ENCODE results near the gene HDGFL3.
"Not testable (repeated sequence)": the region's sequence is repeated elsewhere in the genome, so short reads cannot be mapped to it uniquely, and the experiment has no call there.

The HDGFL3 gene

GRCh38 chr15:83094583-83094982, 113.0 kb downstream of the HDGFL3 start:
- DNase-seq, result no peak

GRCh38 chr15:83092309-83092976, 115.2 kb downstream of the HDGFL3 start:
- no peak for DNase-seq

- DNase-seq, result not testable (repeated sequence)
Observed at GRCh38 chr15:83091965-83092308, 115.7 kb downstream of the HDGFL3 start.

GRCh38 chr15:83090465-83090864, 117.2 kb downstream of the HDGFL3 start:
- DNase-seq, result no peak

- no peak for DNase-seq
Observed at GRCh38 chr15:83088876-83089275, 118.7 kb downstream of the HDGFL3 start.

GRCh38 chr15:83087576-83087975, 120.0 kb downstream of the HDGFL3 start:
- no peak for DNase-seq

- not testable (repeated sequence) for DNase-seq
Observed at GRCh38 chr15:83085864-83086552, 121.6 kb downstream of the HDGFL3 start.

- not testable (repeated sequence) for DNase-seq
Observed at GRCh38 chr15:83085461-83085860, 122.2 kb downstream of the HDGFL3 start.

- DNase-seq, result no peak
Observed at GRCh38 chr15:83082730-83083386, 124.8 kb downstream of the HDGFL3 start.

GRCh38 chr15:83081256-83082014, 126.2 kb downstream of the HDGFL3 start:
- no peak for DNase-seq

GRCh38 chr15:83078712-83079111, 128.9 kb downstream of the HDGFL3 start:
- no peak for DNase-seq

All from kidney glomerular epithelial cell (primary cell).